ENCODE measurements around the gene ATP13A2.

ATP13A2 gene

DNA sequence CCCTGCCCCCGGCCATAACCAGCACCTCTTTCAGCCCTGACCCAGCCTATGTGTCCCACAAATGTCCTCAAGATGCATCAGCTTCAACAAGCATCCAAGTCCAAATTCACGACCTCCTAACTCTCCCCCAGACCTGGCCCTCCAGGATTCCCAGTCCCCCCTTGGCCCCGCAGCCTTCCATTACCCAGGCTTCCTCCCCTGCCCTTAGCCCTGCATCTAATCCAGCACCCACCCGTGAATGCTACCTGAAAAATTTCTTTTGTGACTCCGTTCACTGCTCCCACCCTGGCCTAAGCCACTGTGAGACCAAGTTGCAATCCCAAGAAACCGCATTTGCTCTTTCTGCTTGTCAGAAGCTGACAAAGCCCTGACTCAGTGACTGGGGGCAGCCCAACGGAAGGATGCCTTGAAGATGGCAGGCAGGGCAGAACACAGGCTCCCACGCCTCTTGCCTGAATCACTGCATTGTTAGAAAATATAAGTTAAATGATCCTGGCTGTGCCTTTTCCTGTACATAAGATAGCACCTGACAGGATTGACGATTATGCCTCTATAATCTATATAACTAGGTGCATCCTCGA, 30.4 kb downstream of the ATP13A2 start:
- in situ Hi-C loops (cut with HindIII; ENCODE audit: low sequenced_read_pairs): no loop called here

DNA sequence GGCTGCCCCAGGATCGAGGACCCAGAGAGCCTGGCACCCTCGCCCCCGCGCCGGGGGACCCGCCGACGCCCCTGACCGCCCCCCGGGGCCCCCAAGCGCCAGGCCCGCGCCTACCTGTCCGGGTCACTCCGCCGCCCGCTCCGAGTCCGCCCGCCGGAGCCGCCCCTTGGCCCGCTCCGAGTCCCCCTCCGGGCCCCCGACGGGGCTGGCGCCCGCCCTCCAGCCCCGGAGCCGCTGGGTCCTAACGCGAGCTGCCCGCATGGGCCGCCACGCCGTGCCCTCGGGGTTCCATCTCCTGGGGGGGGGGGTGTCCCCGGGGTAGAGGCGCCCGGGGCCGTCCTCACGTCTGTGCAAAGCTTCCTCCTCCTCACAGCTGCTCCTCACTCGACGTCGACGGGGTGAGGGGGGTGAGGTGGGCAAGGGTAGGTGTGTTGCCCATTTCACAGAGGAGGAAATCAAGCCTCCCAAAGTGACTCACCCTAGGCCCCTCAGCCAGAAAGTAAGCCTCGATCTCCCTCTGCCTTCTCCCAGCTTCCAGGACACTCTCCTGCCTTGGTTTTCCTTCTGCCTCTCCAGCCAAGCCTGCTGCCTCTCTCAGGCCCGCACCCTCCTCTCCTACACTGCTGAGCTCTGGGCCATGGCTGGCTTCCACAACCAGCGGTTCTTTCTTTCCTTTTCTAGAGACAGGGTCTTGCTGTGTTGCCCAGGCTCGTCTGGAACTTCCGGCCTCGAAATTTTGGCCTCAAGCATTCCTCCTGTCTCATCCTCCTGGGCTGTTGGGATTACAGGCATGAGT, 31.1 kb downstream of the ATP13A2 start, which contains the start of gene MFAP2:
Gene MFAP2 (minus strand): TSS at position 148 of the 796 bp plus-strand sequence. CDS start 2,347 bp downstream, outside the sequence.
- in situ Hi-C loops (cut with HindIII; ENCODE audit: low sequenced_read_pairs): no loop called here

DNA sequence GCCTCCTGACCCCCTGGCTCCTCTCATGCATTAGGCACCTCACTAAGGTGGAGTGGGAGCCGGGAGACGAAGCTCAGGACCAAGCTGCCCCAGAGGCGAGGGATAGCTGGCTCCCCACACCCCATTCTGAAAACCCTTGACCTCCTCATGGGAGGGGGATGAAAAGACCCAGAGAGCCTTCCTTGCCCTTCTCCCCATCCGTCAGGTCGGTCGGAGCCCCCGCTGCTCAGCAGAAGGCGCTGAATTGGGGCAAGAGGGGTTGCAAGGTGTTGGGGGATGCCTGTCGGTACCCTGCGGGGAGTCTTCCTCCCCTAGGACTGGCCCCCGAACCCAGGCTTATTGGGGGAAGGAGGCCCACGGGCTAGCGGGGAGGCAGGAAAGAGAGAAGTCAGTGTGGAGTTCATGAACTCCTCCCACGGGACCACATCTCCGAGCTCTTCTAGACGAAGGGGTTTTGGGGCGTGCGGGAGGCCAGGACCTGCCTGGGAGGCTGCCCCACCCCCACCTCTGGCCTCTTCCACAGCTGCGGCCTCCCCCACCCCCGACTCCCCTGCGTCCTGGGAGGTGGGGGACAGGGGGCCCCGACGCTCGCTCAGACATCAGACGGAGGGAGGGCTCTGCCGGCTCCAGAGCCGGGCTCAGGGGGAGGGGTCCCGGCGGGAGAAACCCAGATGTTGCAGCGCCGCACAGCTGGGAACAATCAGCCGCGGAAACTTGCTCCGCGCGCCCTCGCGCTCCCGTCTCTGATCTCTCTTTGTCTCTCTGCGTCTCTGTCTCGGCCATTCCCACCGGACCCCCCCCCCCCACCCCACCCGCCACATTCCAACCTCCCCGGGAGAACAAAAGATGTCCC, 32.0 kb downstream of the ATP13A2 start:
- in situ Hi-C loops (cut with HindIII; ENCODE audit: low sequenced_read_pairs): no loop called here

DNA sequence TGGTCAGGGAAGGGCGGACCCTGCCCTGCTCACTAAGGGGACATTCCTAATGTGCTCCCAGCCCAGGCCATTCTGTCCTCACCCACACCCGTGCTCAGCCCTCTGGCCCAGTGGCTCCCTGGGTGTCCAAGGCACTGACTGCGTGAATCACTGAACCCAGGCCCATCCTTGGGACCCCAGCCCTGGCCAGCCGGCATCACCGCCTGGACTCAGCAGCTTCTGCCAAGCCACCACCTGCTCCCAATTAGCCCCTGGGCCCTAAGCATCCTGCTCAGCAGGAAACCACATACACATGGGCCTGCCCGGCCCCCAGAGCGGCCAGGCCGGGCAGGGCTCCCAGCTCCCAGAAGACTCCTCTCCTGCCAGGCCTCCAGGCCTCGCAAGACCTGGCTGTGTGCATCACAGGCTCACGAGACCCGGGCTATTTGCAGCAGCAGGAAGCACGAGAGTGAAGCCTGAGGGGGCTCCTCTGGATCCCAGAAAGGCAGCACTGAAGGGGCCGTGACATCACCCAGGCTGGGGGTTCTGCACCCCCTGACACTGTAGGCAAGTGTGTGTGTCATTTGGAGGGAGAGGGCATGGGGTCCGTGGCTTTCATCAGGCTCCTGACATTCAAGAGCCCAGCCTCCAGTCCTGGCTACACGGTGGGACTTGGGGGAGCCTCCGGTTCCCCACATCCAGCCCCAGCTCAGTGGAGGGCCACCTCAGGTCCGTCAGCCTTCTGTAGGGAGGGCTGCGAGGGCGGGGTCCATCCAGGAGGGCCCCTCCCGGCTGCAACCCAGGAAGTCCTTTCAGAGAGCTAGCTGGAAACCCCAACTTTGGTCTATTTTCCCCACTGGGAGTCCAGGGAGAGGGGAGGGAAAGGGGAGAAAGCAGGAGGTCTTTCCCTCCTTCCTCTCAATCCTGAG, 32.9 kb downstream of the ATP13A2 start:
- in situ Hi-C loops (cut with HindIII; ENCODE audit: low sequenced_read_pairs): no loop called here

DNA sequence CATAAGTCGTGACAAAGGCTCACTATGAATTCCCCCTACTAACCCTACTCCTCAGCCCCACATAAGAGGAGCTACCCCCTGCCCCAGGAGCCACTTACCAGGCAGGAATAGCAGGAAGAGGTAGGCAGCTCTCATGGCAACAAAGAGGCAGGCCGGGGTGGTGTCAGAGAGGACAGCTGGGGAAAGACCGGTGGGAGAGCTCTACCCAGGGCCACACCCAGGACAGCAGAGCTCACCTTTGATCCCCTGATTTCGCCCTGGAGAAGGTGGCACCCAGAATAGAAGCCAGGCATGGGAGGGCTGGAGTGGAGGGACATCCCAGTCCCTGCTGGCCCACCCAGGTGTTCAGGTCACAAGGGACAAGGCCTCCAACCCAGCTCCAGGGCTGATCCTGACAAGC, 33.6 kb downstream of the ATP13A2 start:
- in situ Hi-C loops (cut with HindIII; ENCODE audit: low sequenced_read_pairs): no loop called here

DNA sequence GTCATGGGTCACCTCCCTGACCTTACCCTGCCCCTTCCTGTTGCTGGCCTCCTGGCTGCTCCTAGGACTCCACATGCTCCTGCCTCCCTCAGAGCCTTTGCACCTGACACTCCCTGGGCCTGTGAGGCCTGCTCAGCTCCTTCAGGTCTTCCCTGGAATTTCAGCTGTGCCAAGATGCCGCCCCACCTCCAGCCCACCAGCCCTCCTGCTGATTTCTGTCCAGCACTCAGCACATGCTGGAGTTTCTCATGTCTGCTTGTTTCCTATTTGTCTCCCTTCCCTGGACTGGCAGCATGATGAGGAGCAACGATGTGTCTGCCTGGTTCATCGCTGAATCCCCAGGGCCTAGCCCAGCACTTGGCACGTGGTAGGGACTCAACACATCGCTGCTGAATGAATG, 34.4 kb downstream of the ATP13A2 start:
- in situ Hi-C loops (cut with HindIII; ENCODE audit: low sequenced_read_pairs): no loop called here

DNA sequence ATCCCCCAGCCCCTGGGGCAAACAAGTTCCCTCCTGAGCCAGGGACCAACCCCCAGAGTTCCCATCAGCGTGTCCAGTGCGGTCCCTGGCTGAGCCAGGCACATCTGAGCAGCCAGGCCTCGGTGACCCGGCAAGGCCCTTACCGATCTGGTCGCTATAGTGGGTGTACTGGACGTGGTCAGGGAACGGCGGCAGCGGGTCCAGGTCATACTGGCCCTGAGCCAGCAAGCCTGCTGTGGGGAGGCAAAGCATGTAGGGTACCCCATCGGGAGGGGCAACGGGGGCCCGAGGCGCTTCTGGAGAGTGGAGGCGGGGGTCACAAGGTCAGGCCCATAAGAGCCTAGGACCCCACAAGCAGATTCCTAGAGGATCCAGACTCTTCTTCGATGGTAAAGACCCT, 34.8 kb downstream of the ATP13A2 start:
- in situ Hi-C loops (cut with HindIII; ENCODE audit: low sequenced_read_pairs): no loop called here

DNA sequence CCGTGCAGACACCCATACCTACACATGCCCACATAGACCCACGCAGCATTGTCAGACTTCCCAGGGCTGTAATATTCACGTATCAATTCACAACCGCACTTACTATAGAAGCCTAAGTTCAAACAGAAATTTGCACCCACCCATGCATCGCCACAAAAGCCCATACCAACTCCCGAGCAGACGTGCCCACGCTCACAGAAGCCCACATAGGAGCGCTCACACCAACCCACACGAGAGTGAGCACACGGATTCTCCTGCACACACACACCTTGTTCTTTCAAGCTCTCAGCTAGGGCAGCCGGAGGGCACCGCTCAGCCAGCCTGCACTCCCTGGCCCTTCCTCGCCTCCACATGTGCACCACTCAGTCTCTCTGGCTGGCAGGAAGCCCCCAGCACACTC, 35.9 kb downstream of the ATP13A2 start:
- in situ Hi-C loops (cut with HindIII; ENCODE audit: low sequenced_read_pairs): no loop called here

DNA sequence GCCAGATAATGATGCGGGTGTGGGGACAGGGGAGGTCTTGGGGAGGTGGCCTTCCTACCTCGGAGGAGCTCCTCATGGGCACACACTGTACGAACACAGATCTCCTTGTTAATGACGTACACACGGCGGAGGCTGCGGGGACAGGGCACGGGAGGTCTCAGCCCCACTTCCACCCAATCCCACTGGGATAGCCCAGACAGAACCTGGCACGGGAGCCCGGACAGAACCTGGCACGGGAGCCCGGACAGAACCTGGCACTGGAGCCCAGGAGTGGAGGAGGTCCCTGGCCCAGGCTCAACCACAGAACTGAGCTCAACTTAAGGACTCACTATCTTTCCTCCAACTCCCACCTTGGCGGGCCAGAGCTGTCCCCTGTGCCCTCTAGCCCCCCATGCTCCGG, 36.5 kb downstream of the ATP13A2 start:
- in situ Hi-C loops (cut with HindIII; ENCODE audit: low sequenced_read_pairs): no loop called here

DNA sequence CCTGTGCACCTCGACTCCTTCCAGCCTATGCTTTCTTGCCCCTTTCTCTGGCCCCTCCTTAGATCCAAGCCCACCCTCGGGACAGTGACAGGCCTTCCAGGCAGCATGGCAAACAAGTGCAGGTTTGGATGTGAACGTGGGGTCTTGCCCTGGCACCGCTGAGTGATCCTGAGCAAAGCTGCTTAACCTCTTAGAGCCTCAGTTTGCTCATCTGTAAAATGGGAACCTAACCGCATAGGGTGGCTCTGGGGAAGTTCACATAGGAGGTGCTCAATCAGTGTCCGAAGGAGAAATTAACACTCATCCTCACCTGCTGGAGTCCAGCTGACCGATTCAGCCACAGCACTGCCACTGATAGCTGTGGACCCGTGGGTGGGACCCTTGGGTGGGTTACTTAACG, 38.5 kb downstream of the ATP13A2 start:
- in situ Hi-C loops (cut with HindIII; ENCODE audit: low sequenced_read_pairs): loop anchor here (5.0 kb wide), 1 partner anchor 39 kb away; the partner anchor contains the start of gene ATP13A2

DNA sequence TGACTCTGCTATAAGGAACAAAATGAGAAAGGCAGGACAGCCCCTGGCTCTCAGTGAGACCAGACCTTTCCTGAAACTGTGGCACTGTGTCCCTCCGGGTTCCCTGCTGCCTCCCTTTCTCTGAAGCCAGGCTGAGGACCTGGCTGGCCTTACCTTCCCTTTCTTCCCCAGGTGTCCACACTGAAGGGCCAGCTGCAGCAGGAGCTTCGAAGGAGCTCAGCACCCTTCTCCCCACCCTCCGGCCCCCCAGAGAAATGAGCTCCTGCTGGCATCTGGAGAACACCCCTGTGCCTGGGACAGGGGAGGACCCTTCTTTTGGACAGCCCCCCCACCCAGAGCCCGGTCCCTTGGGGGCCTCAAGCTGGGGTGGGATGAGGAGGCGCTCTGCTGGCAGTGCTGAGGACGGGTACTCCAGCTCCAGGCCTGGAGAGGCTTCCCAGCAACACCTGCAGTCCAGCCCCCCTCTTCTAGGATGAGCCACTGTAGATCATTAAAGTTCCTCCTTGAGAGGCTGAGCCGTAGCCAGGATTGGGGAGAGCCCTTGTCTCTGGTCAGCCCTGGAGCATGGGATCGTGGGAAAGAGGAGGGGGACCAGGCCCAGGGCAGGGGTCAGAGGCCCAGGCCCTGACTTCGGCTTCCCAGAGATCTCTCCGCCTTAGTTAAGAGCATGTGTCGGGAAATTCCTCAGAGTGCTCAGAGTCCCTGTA, 39.4 kb downstream of the ATP13A2 start:
- in situ Hi-C loops (cut with HindIII; ENCODE audit: low sequenced_read_pairs): loop anchor here (5.0 kb wide), 1 partner anchor 40 kb away; the partner anchor contains the start of gene ATP13A2

DNA sequence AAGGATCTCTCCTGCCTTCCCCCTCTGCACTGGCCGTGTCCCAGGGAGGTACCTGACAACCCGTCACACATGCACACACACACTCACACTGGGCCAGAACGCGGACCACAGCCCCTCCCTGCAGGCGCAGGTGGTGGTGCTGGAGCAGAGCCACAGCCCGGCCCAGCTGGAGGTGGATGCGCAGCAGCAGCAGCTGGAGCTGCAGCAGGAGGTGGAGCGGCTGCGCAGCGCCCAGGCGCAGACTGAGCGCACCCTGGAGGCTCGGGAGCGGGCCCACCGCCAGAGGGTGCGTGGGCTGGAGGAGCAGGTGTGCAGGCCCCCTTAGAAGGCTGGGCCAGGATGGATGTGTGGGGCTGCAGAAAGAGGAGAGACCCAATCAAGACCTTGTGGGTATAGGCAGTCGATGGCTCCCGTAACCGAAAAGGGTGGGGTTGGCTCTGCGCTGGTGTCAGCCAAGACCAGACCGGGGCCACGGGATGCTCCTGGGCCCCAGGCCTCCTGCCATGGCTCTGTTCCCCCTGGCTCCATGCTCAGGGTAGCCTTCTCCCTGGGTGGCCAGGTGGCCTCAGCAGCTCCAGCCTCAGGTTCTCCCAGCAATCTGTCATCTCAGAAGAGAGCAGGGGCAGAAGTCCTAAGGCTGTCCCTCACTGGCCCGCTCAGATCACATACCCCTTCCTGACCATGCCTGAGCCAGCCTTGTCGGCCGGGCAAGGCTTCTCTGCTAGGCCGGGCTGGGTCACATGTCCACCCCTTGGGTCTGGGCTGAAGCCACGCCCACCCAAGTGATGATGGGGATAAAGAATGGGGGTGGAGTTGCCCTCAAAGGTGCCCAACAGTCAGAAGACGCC, 40.2 kb downstream of the ATP13A2 start:
- in situ Hi-C loops (cut with HindIII; ENCODE audit: low sequenced_read_pairs): loop anchor here (5.0 kb wide), 1 partner anchor 41 kb away; the partner anchor contains the start of gene ATP13A2

DNA sequence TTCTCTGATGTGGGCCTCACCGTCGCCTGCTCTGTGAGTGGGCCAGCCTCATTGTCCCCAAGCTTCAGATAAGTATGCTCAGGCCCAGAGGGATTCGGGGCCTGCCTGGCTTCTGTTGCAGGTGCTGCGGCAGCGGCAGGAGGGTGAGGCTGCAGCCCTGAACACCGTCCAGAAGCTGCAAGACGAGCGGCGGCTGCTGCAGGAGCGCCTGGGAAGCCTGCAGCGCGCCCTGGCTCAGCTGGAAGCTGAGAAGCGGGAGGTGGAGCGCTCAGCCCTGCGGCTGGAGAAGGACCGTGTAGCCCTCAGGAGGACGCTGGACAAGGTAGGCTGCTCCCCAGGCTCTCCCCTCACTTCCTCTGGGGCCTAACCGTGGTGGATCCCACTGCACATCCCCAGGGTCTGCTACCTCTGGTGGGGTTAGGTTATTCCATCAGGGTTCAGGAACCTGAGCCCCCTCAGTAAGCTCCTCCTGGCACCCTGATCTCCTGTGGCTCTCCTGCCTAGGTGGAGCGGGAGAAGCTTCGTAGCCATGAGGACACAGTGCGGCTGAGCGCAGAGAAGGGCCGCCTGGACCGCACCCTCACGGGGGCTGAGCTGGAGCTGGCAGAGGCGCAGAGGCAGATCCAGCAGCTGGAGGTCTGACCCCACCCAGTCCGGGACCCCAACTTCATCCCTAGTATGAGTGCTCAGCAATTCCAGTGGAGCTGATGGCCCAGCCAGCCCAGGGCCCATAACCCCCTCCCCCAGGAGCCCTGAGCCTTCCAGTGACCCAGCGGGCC, 41.4 kb downstream of the ATP13A2 start:
- in situ Hi-C loops (cut with HindIII; ENCODE audit: low sequenced_read_pairs): loop anchor here (5.0 kb wide), 1 partner anchor 42 kb away; the partner anchor contains the start of gene ATP13A2

DNA sequence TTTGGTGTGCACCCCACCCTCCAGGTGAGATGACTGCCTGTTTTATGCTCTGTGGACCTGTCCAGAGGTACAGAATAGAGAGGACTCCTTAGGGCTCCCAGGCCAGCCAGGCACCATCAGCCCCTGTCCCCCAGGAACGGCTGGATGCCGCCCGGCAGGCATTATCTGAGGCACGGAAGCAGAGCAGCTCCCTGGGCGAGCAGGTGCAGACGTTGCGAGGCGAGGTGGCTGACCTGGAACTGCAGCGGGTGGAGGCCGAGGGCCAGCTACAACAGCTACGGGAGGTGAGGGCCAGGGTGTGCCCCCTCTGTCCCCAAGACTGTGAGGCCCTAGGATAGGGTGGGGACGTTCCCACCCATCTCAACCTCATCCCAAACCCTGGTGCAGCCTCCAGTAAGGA, 42.1 kb downstream of the ATP13A2 start:
- in situ Hi-C loops (cut with HindIII; ENCODE audit: low sequenced_read_pairs): loop anchor here (5.0 kb wide), 1 partner anchor 43 kb away; the partner anchor contains the start of gene ATP13A2

DNA sequence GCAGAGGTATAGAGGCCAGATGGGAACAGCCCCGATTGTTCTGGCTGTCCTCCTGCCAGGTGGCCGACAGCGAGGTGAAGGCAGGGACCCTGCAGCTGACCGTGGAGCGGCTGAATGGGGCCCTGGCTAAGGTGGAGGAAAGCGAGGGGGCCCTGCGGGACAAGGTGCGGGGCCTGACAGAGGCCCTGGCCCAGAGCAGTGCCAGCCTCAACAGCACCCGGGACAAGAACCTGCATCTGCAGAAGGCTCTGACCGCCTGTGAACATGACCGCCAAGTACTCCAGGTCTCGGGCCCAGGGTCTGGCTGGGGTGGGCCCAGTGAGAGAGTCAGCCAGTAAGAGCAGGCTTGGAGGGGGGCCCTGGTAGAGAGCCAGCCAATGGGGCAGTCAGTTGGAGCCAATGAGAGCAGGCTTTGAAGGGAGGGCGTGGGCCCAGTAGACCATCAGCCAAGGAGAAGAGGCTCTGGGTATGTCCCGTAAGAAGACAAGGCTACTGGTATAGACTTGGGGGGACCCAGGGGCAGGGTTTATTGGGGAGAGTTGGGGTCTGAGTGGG, 42.6 kb downstream of the ATP13A2 start:
- in situ Hi-C loops (cut with HindIII; ENCODE audit: low sequenced_read_pairs): no loop called here

DNA sequence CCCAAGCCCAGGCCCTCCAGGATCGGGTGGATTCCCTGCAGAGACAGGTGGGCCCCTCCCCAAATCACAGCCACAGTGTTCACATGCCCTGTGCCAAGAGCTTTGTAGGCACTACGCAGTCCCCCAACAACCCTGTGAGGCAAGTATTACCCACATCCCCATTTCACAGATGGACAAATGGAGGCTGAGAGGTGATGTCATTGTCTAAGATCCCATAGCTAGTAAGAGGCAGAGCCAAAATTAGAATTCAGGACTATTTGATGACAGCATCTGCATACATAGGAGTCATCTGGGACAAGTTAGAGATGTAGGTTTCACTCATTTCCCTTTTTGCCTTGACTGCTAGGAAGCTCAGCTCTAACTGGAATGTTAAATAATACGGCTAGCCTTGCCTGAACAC, 43.4 kb downstream of the ATP13A2 start:
- in situ Hi-C loops (cut with HindIII; ENCODE audit: low sequenced_read_pairs): no loop called here

DNA sequence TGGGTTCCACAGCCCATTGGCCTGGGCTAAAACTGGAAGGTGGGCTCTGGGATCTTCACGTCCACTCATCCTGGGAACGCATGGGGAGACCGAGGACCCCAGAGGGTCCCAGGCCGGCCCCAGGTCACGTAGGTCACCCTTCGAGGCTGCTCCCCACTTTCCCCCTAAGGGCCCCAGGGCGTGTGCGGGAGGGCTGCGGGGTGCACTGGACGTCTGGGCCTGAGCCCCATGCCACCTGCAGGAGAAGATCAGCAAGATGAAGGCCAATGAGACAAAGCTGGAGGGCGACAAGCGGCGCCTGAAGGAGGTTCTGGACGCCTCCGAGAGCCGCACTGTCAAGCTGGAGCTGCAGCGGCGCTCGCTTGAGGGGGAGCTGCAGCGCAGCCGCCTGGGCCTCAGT, 43.8 kb downstream of the ATP13A2 start:
- in situ Hi-C loops (cut with HindIII; ENCODE audit: low sequenced_read_pairs): no loop called here

Data from DLD1 (cell line).